GM19467 (cell line): ENCODE data around the gene ROR2.

Experiments used
- ATAC-seq: cut with Tn5 transposase; IDR thresholded peaks from one replicate; pipeline ENCODE4 v1.9.1; 2021; ENCODE audit warnings: mild to moderate bottlenecking, moderate library complexity; ENCODE audit not compliant: unreplicated experiment

Gene ROR2

GRCh38 chr9:91902475-91903125 lies 47.4 kb downstream of the ROR2 start:
- no peak for ATAC-seq

DNA sequence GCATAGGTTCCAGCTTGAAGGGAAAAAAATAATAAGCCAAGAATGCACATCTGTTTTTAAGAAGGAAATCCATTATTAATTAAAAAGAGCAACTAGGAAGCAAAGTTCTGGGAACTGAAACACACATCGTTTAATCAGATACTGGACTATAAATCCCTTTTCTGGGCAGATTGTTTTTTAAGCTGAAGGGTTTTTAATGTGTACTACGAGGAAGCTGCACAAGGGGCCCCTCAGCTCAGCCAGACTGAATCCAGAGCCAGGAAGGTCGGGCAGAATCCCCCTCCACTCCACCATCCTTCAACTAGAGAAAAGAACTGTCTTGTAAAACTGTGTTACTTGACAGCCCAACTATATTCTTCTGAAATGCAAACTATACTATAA lies 49.2 kb downstream of the ROR2 start:
- ATAC-seq: no peak

DNA sequence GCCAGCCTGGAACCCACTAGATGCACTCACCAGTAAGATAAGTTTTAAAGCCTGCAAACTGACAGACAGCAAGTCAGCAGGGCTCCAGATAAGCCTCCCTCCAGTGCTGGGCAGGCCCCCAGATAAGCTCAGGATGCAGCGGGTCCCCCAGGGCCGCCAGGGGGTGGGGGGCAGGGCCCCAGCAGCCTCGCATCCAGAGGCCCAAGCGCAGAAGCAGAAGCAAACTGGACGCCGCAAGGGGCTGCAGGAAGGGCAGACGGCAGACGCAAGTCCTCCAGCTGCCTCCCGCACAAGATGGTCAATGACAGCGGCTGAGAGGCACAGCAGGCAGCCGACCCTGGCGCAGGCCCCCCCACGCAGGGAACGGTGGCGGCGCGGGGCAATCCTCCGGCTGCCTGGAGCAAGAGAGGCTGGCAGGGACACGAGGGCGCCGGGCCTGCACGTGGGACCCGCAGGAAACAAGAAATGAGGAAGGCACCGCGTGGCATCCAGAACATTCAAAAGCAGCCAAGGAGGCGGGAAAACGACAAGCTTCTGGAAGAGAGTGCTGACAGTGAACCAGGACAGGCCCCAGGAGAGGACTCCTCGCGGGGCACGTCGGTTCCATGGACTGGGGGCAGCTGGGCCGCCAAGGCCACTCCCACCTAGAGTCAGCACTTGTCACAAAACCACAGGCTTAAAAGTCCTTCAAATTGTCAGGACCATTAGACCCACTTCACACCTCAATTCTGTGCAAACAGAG lies 49.8 kb downstream of the ROR2 start:
- no peak for ATAC-seq

DNA sequence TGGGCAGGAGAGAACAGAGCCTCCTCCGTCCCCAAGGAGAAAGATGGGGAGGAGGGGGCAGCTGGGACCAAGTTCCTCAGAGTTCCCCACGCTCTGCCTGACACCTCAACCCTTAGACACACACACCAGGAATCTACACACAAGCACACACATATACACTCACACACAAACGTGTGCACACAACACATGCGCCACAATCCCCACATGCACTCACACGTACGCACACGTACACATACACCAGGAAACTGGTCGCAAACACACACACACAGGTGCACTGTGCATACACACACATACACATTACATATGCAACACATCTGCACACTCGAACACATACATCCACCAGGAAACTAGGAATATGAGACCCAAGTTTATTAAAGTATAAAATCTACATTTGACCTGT lies 50.4 kb downstream of the ROR2 start:
- ATAC-seq: no peak

- ATAC-seq: no peak
Observed at GRCh38 chr9:91899219-91899563, 50.8 kb downstream of the ROR2 start.

DNA sequence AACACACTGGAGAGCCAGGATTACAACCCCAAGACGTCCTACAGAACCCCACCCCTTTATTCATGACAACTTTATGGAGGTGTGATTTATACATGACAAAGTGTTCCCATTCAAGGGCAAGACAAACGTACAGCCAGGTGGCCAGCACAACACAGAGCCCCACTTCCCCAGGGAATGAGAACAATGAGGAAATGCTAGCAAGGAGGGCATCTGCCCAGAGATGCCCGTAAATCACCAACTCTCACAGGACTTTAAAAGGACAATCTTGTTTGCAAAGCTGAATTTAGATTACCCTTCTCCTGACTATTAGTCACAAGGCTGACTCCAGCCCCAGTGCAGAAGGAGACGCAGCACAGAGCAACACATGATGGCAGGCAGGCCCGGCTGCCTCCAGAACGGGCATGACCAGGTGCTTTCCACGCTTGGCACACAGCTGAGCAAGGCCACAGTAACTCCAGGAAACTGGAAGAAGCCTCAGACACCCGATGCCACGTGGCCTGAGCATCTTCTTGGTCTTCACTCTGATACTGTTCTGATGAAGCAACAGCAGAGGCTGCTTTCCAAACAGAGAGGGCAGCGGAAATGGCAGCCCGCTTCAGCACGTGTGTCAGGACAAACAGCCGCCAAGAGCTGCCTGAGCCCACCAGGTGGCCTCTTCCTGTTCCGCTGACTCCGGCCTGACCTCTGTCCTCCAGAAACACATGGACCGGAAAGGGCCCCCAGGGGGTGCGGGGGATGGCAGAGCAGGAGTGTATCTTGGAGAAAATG lies 51.4 kb downstream of the ROR2 start:
- ATAC-seq: no peak

- no peak for ATAC-seq
Observed at GRCh38 chr9:91897201-91897600, 52.8 kb downstream of the ROR2 start.

DNA sequence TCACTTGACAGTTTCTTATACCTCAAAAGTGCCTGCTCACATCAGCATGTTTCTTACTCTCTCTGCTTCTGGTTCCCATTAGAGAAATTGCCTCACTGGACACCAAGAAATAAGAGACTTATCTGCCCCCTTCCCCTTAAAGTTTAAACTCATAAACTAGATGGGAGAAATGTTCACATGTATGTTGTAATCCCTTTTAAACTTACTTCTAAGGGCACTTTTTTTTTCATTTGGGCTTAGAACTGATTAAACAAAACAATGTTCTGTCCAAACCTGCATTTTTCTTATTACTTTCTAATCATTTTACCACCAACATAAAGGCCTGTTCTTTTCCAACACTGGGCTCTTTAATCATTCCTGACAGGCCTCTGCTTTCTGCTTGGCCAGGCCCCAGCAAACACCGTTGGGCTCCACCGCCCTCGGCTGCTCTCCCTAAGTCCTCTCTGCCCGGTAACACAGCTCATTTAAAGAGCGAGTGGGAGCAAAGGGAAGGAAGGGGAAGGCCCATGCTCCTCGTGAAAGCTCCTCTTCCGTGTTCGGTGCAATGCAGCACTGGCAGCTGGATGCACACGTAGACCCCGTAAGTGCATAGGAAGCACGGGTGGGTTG lies 53.4 kb downstream of the ROR2 start:
- ATAC-seq: no peak

DNA sequence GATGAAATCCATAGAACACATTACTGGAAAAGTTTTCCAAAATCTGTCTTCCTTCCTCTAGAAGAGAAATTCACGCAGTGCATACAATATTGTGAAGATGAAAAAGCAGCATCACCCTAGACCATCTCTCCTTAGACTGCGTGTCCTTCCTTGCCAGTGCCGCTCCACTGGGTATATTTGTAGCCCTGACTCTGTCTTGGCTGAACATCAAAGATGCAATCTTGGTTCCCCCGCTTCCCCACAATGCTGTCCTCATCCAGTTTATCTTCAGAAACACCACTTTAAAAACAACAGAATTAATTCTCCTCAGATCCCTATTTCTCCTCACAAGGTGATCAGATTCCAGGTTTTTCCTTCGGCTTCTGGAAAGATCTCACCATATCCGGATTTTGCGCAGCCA lies 53.9 kb downstream of the ROR2 start:
- no peak for ATAC-seq

DNA sequence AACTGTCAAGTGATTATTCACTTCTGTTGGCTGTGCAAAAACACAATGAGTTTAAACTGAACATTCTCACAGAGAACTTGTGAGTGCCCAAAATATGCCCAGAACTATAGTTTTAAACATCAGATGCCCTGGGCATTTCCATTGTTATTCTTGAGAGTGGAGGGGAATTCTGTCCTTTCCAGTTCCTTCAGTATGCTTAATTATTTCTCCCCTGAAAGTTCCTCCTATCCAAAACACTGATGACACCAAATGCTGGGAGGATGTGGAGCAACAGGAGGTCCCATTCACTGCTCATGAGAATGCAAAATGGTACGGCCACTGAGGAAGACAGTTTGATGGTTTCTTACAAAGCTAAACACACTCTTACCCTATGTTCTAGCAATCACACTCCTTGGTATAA lies 55.5 kb downstream of the ROR2 start:
- no peak for ATAC-seq

DNA sequence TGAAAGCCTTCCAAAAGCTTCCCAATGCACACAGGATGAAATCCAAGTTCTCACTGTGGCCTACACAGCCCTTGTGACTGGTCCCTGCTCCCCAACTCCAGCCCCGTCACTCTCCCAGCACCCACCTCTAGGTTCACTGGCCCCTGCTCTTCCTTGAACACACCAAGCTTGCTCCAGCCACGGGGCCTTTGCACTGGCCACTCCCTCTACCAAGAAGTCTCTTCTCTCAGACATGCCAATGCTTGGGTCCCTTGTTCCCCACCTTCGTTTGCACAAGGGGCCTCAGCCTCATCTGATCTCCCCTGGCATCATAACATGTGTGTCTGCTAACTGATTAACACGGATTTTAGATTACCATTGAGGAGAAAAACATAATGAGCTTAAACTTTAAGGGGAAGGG lies 56.0 kb downstream of the ROR2 start:
- no peak for ATAC-seq

DNA sequence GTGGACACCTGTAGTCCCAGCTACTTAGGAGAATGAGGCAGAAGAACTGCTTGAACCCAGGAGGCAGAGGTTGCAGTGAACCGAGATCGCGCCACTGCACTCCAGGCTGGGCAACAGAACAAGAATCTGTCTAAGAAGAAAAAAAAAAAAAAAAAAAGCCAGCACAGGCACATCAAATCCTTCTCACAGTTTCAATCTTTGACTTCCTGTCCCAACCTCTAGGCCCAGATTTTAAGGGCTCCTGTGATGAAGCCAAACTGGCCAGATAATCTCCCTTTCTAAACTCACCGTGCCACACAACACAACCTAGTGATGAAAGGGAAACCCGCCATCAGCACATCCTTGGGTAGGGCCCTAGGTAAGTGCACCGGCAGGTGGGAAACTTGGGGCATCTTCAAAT lies 58.1 kb downstream of the ROR2 start:
- no peak for ATAC-seq

DNA sequence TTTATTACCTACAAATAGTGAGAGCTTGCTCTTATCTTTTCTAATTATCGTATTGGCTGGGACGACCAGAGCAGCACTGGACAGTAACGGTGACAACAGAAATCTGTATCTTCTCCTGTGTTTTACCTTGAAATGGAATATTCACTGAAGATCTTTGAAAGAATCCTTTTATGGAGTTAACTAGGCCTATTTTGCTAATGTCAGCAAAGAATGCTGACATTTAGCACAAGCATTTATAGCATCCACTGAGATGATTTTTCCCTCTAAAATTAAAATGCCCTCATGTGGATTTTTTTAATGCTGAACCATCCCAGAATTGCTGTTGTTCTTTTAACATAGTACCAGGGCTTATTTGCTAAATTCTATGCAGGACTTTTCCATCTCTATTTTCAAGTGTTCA lies 59.4 kb downstream of the ROR2 start:
- ATAC-seq: no peak

DNA sequence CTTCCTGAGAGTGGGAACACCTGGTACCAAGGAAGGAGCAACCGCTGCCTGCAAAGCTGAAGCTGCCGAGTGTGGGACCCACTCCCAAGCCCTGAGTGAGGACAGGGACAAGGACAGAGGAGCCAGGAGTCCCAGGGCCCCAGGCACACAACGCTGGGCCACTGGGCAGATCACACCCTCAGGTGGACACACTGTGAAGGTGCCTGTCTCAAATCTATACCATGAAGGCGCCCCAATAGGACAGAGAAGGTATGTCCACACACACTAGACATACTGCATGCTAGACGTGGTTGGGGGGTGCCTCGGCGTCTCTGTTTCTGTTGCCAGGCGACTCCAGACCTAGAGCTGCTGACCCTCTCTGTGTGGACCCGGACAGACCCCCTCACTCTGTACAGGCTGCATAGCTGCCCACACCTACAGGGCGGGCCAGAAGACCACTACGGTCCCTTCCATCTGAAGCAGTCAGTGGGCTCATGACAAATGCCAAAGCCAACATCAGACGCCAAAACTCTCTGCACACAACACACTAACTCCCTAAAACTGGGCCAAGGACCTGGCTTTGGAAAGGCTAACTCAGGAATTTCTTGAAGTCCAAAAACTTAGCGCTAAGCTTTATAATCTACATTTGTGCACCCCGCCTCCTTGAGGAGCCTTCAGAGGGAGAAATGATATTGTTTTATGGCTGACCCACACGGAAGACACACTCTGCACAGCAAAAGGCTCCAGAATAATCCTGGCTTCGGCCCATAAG lies 60.7 kb downstream of the ROR2 start:
- ATAC-seq: no peak

DNA sequence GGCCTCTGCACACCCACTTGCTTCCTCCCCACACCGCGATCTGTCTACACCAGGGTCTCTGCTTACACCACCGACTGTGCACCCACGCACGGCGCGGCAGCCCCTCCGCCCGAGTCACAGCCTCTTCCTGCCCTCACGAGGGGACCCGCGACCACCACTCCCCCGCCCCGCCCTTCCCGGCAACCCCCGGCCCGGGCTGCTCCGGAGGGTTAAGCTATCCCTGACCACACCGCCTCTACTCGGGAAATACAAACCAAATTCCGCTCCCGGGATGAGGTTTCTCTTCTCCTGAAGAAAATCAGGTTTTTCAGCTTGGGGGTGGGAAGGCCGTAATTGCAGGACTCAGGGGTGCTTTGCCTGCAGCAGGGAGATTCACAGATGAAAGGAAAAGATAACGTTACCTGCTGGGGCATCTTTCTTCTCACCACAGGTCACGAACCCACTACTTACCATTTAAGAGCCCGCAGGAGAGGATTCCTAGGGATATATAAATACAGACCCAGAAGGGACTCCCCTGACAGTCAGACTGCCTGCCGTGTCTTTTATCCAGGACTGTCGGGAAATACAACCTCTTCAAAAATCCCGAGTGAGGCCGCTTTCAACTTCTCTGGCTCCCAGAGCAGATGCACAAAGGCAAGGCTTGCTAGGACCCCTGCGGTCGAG lies 63.5 kb downstream of the ROR2 start:
- ATAC-seq: no peak

DNA sequence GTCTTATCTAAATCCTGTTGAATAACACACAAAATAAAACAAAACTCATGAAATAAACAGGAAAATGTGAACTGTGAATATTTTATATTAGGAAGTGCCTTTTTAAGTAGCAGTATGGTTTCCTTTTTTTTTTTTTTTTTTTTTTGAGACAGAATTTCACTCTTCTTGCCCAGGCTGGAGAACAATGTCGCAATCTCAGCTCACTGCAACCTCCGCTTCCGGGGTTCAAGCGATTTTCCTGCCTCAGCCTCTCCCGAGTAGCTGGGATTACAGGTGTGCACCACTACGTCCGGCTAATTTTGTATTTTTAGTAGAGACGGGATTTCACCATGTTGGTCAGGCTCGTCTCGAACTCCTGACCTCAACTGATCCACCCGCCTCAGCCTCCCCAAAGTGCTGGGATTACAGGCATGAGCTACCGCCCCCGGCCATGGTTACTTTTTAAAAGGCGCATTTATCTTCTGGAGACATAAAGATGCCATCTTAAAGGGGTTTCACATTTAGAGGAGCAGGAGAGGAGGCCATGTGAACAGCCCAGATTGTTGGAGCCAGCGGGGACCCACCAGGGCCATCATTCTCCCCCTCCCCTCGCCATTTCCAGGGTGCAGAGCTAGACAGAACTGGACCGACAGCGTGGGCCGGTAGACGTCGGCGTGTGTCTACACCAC lies 64.1 kb downstream of the ROR2 start:
- no peak for ATAC-seq

- ATAC-seq: no peak
Observed at GRCh38 chr9:91884696-91885687, 65.0 kb downstream of the ROR2 start.

DNA sequence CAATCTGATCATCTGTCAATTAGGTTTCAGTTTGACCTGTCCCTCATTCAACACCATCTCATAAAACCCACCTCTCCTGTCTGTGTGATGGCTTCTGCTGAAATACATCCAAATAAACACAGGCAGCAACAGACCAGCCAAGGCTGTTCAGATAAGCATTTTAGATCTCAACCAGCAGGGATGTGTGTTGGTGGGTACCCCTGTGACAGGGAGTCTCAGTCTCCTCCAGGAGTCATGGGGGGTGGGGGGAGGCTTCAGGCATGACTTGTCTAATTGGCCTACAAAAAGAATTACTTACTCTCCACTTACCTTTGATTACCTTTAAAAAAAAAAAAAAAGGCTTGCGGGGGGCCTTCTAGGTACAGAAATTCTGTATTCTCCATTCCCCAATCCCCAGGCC lies 65.9 kb downstream of the ROR2 start:
- no peak for ATAC-seq

- no peak for ATAC-seq
Observed at GRCh38 chr9:91883503-91883902, 66.5 kb downstream of the ROR2 start.
